DND-41 (cell line): Measurements from ENCODE around the gene CCDC150.

Experiments
- EZH2 ChIP-seq: IDR thresholded peaks from 3 replicates; pipeline ENCODE4 v1.6.1; 2012; ENCODE audit warnings: borderline replicate concordance, low read depth, mild to moderate bottlenecking, moderate library complexity, low read length, inconsistent platforms; ENCODE audit not compliant: severe bottlenecking
- TF ChIP-seq, protein P1 (sequence below): IDR thresholded peaks from 2 replicates; pipeline ENCODE4 v1.5.1; 2012; ENCODE audit warnings: borderline replicate concordance, low read length, moderate library complexity, mild to moderate bottlenecking; ENCODE audit not compliant: poor library complexity, severe bottlenecking; ENCODE audit errors: extremely low read depth

- TF ChIP-seq, protein P1, sequence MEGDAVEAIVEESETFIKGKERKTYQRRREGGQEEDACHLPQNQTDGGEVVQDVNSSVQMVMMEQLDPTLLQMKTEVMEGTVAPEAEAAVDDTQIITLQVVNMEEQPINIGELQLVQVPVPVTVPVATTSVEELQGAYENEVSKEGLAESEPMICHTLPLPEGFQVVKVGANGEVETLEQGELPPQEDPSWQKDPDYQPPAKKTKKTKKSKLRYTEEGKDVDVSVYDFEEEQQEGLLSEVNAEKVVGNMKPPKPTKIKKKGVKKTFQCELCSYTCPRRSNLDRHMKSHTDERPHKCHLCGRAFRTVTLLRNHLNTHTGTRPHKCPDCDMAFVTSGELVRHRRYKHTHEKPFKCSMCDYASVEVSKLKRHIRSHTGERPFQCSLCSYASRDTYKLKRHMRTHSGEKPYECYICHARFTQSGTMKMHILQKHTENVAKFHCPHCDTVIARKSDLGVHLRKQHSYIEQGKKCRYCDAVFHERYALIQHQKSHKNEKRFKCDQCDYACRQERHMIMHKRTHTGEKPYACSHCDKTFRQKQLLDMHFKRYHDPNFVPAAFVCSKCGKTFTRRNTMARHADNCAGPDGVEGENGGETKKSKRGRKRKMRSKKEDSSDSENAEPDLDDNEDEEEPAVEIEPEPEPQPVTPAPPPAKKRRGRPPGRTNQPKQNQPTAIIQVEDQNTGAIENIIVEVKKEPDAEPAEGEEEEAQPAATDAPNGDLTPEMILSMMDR, result no peak
- no peak for TF ChIP-seq EZH2
These were observed 47.9 kb upstream of the CCDC150 start for GRCh38 chr2:196591621-196592022.
